Activated CD8-positive, alpha-beta memory T cell treated with anti-CD3 and anti-CD28 coated beads, Interleukin-2, amount 50 U/mL, for 24 hours (primary cell): ENCODE results near the gene FCGR1A.
"Not testable (repeated sequence)": the region's sequence is repeated elsewhere in the genome, so short reads cannot be mapped to it uniquely, and the experiment has no call there.

Source experiments
- DNase-seq: peaks from one replicate; pipeline ENCODE4 v3.0.0-alpha.2; 2020; ENCODE audit errors: extremely low read depth

The FCGR1A gene

DNA sequence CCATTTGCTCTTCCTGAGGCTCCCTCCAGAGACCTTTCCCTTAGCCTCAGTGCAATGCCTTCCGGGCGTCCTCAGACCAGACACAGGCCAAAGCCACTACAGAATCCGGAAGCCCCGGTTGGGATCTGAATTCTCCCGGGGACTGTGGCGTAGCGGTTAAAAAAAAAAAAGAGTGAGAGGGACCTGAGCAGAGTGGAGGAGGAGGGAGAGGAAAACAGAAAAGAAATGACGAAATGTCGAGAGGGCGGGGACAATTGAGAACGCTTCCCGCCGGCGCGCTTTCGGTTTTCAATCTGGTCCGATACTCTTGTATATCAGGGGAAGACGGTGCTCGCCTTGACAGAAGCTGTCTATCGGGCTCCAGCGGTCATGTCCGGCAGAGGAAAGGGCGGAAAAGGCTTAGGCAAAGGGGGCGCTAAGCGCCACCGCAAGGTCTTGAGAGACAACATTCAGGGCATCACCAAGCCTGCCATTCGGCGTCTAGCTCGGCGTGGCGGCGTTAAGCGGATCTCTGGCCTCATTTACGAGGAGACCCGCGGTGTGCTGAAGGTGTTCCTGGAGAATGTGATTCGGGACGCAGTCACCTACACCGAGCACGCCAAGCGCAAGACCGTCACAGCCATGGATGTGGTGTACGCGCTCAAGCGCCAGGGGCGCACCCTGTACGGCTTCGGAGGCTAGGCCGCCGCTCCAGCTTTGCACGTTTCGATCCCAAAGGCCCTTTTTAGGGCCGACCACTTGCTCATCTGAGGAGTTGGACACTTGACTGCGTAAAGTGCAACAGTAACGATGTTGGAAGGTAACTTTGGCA is 50.0 kb downstream of the FCGR1A start:
- not testable (repeated sequence) for DNase-seq

DNA sequence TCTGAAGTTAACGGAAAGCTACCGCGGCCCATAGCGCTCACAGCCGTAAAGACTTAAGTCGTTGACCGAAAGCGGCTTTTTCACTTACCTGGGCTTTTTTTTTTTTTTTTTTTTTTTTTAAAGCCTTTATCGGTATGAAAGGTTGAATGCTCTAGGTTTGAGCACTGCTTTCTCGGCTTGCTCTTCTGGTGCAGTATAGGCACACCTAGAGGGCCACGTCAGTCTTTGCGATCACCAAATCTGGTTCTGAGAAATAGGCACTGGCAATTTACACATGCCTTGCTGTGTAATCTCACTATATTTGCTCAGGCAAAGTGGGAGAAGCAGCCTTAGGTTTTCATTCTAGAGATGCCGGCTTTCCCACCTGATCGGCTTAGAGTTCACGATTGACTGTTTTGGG is 50.6 kb downstream of the FCGR1A start:
- not testable (repeated sequence) for DNase-seq

DNA sequence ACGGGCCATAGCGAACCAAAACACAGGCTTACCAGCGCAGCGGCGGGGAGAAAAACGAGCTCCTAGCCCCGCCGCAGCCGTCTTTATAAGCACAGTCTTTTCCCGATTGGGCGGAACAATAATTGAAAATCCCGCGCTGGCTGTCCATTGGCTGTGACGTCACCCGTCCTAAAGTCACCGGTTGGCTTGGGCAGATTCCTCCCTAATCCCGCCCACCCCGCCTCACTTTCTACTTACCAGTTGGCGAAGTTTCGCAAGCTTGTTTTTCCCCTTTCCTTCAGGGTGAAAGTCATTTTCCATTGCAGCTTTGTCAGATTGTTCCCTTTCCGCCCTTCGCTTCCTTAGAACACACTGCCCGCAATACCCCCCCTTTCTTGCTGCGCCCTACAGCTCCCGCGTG is 58.7 kb downstream of the FCGR1A start:
- not testable (repeated sequence) for DNase-seq
